SK-N-SH (cell line): ENCODE data around the gene CBX7. TPM values are rescaled to one million over a fixed set of nuclear protein-coding genes. Genes with fewer than 3 reads are reported as not detected.

Source experiments
- CTCF ChIA-PET: fragments of 300-600, 350-600 bp; formaldehyde crosslinking; extraction: SDS; loops from one replicate; lab custom pipeline; 2021; lab: Yijun Ruan, JAX
- POLR2A ChIA-PET: fragments of 350-600 bp; sonication (Branson Sonifier 250); formaldehyde crosslinking; extraction: SDS; loops from one replicate; lab custom pipeline; 2020; ENCODE audit warnings: antibody characterized with exemption, inconsistent platforms; lab: Yijun Ruan, JAX
- DNase-seq: peaks from one replicate; pipeline ENCODE4 v3.0.0; 2012
- H2AFZ ChIP-seq: fragments of 200-600 bp; sonication (generic); 2 replicates; pipeline ENCODE4 v1.8.1; 2016; ENCODE audit warnings: antibody characterized with exemption, mild to moderate bottlenecking, low read depth
- H3F3A ChIP-seq: fragments of 200-600 bp; sonication (generic); replicated peaks from 2 replicates; pipeline ENCODE3; 2016; ENCODE audit warnings: antibody characterized with exemption, mild to moderate bottlenecking; ENCODE audit not compliant: insufficient read depth
- H3K27ac ChIP-seq, 2 experiments: fragments of 200-500 bp in 1 of 2; fragments of 200-600 bp in 1 of 2; sonication (Bioruptor generic) in 1 of 2; sonication (generic), shearing (Covaris generic) in 1 of 2; 2 replicates each; pipeline versions ENCODE4 v1.5.1 to v1.6.1; 2014 to 2016; ENCODE audit warnings: low read depth in 2 of 2, inconsistent platforms in 1 of 2, low read length in 1 of 2, mild to moderate bottlenecking in 1 of 2, mixed read lengths in 1 of 2
- H3K27me3 ChIP-seq: fragments of 200-600 bp; sonication (generic), shearing (Covaris generic); 2 replicates; pipeline ENCODE4 v1.6.1; 2016; ENCODE audit warnings: mixed run types; ENCODE audit not compliant: insufficient read depth
- H3K36me3 ChIP-seq, 2 experiments: fragments of 200-500 bp in 1 of 2; fragments of 200-600 bp in 1 of 2; sonication (Bioruptor generic) in 1 of 2; sonication (generic) in 1 of 2; replicated peaks in 1 of 2; 2 replicates each; pipeline versions ENCODE3 to v1.5.1; 2014 to 2016; ENCODE audit warnings: low read length in 1 of 2, mild to moderate bottlenecking in 1 of 2; ENCODE audit not compliant: insufficient read depth in 2 of 2, control insufficient read depth in 1 of 2
- H3K4me1 ChIP-seq, 2 experiments: fragments of 200-500 bp in 1 of 2; fragments of 200-600 bp in 1 of 2; sonication (Bioruptor generic) in 1 of 2; sonication (generic), shearing (Covaris generic) in 1 of 2; 2 replicates each; pipeline versions ENCODE4 v1.5.1 to v1.6.1; 2014 to 2016; ENCODE audit warnings: low read depth in 1 of 2, low read length in 1 of 2, mixed run types in 1 of 2; ENCODE audit not compliant: insufficient read depth in 2 of 2, control insufficient read depth in 1 of 2
- H3K4me2 ChIP-seq: fragments of 200-600 bp; sonication (generic), shearing (Covaris generic); 2 replicates; pipeline ENCODE4 v1.6.1; 2017; ENCODE audit warnings: mixed run types
- H3K4me3 ChIP-seq, 2 experiments: fragments of 200-500 bp in 1 of 2; fragments of 200-600 bp in 1 of 2; sonication (Bioruptor generic) in 1 of 2; sonication (generic), shearing (Covaris generic) in 1 of 2; 2 replicates each; pipeline versions ENCODE4 v1.5.1 to v1.8.1; 2014 to 2016; ENCODE audit warnings: low read depth in 2 of 2, inconsistent platforms in 1 of 2, low read length in 1 of 2, mild to moderate bottlenecking in 1 of 2, mixed read lengths in 1 of 2, moderate library complexity in 1 of 2
- H3K79me2 ChIP-seq: fragments of 200-600 bp; sonication (generic); 2 replicates; pipeline ENCODE4 v1.8.1; 2017; ENCODE audit warnings: mild to moderate bottlenecking; ENCODE audit not compliant: insufficient read depth
- H3K9ac ChIP-seq: fragments of 200-600 bp; sonication (generic); 2 replicates; pipeline ENCODE4 v1.6.1; 2017; ENCODE audit warnings: mixed run types
- H3K9me2 ChIP-seq: fragments of 200-600 bp; sonication (generic); 2 replicates; pipeline ENCODE4 v1.6.1; 2017; ENCODE audit warnings: mixed run types
- H3K9me3 ChIP-seq: fragments of 200-600 bp; sonication (generic); 2 replicates; pipeline ENCODE4 v1.6.1; 2017; ENCODE audit warnings: mixed run types, mild to moderate bottlenecking, moderate library complexity
- H4K20me1 ChIP-seq: fragments of 200-600 bp; sonication (generic); 2 replicates; pipeline ENCODE4 v1.6.1; 2017; ENCODE audit warnings: mild to moderate bottlenecking, mixed run types; ENCODE audit not compliant: insufficient read depth
- CHD2 ChIP-seq: fragments of 150-350 bp; IDR thresholded peaks from 2 replicates; pipeline ENCODE4 v1.6.1; 2018; ENCODE audit warnings: low read length; ENCODE audit not compliant: partially characterized antibody
- EP300 ChIP-seq, 2 experiments: IDR thresholded peaks; 2 replicates each; pipeline versions ENCODE4 v1.4.0 to v1.6.1; 2012; ENCODE audit warnings: borderline replicate concordance in 1 of 2, low read depth in 1 of 2, low read length in 1 of 2
- EZH2phosphoT487 ChIP-seq: fragments of 200-600 bp; sonication (generic); IDR thresholded peaks from 2 replicates; pipeline ENCODE4 v1.6.1; 2017; ENCODE audit warnings: low read depth, mixed run types, mild to moderate bottlenecking, antibody characterized with exemption, moderate library complexity, borderline replicate concordance
- FOSL2 ChIP-seq: IDR thresholded peaks from 2 replicates; pipeline ENCODE4 v1.4.0; 2012; ENCODE audit warnings: low read depth, mild to moderate bottlenecking, moderate library complexity, borderline replicate concordance
- FOXM1 ChIP-seq: IDR thresholded peaks from 2 replicates; pipeline ENCODE4 v1.4.0; 2012; ENCODE audit warnings: low read depth, mild to moderate bottlenecking
- GABPA ChIP-seq: IDR thresholded peaks from 2 replicates; pipeline ENCODE4 v1.4.0; 2012; ENCODE audit warnings: low read depth, mild to moderate bottlenecking
- JUND ChIP-seq: IDR thresholded peaks from 2 replicates; pipeline ENCODE4 v1.4.0; 2012
- MXI1 ChIP-seq: IDR thresholded peaks from 2 replicates; pipeline ENCODE4 v1.6.1; 2012; ENCODE audit warnings: mild to moderate bottlenecking, low read depth, low read length, improper control_type of control experiment
- NFIC ChIP-seq: IDR thresholded peaks from 2 replicates; pipeline ENCODE4 v1.4.0; 2012; ENCODE audit warnings: borderline replicate concordance
- NRF1 ChIP-seq: IDR thresholded peaks from 2 replicates; pipeline ENCODE4 v1.6.1; 2012; ENCODE audit warnings: low read depth, mild to moderate bottlenecking, low read length
- POLR2AphosphoS5 ChIP-seq: IDR thresholded peaks from 2 replicates; pipeline ENCODE4 v1.6.1; 2012; ENCODE audit warnings: low read depth, low read length
- RFX5 ChIP-seq: IDR thresholded peaks from 2 replicates; pipeline ENCODE4 v1.6.1; 2012; ENCODE audit warnings: mild to moderate bottlenecking, improper control_type of control experiment, low read length
- TEAD4 ChIP-seq: IDR thresholded peaks from 2 replicates; pipeline ENCODE4 v1.4.0; 2012; ENCODE audit warnings: mild to moderate bottlenecking, borderline replicate concordance; ENCODE audit not compliant: insufficient read depth
- ZBTB33 ChIP-seq: IDR thresholded peaks from 2 replicates; pipeline ENCODE4 v1.4.0; 2012; ENCODE audit warnings: low read depth, borderline replicate concordance
- WGBS: methylation state at CpG from one replicate; pipeline ENCODE4 v1.1.6; 2017; ENCODE audit warnings: low lambda C conversion rate; 5-methylcytosine and 5-hydroxymethylcytosine counted together
- polyA plus RNA-seq, 3 experiments: library from polyadenylated mRNA; depleted of rRNA; stranded (reverse); fragments of >200 nt; gene quantifications; 2 replicates each; pipeline ENCODE4 v1.2.3, GENCODE V29; 2012
- TF ChIP-seq, protein P1 (sequence below): IDR thresholded peaks from 2 replicates; pipeline ENCODE4 v1.4.0; 2012; ENCODE audit warnings: low read depth, borderline replicate concordance

Gene CBX7
- polyA plus RNA-seq, 1 of the 3 experiments (the other 2 are of a cell fraction): 2.3 TPM

DNA sequence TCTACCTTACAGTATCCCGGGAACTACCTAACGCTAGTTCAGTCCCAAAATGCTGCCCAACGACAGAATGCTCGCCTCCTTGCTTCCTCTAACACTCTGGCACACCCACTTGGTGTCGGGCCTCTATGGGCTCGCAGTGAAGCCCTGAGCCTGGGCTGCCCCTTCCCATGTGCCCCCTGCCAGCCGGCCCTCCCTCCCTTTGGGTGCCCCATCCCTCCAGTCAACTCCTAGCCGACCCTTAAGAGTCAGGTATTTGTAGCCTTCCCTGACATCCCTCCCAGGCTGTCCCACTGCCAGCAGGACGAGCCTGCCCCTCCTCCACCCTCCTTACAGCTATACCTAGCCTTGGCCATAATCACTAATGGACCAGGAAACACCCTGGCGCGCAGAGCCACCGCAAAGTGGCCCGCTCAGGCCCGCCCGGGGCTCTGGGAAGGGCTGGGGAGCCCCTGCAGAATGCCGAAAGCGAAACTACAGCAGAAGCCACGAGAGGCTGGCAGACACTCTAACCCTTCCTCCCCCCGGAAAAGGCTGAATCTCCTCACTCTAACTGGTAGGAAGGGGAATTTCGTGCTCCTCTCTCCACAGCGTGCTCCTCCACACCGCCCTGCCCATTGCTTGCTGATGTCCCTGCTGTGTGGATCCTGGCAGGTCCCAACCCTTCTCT, 8.2 kb downstream of the CBX7 start (continued):
- no peak for TF ChIP-seq GABPA
- no peak for TF ChIP-seq NFIC
- TF ChIP-seq JUND: no peak

DNA sequence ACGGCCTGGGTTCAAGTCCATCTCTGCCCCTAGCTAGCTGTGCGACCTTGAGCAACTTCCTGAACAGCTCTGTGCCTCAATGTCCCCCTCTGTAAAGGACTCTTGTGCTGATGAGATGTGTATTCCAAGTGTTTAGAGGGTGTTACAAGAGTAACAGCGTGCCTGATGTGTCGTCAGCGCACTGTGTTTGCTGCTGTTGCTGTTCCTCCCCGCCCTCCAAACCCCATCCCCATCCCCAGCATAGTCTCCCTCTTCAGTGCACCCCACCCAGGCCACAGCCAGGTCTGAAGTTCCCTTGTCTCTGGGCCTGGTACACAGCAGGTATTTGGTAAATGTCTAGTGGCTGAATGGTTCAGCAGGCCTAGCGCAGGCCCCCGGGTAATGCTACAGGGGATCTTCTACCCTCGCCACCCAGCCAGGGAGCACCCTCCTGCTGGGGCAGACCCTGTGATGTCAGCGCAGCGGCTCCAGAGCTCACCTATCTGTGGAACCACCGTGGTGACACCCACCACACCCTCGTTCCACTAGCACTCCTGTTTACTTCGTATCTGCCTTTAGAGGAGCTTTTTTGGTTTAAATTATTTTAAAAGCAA, 10.3 kb downstream of the CBX7 start:
- DNase-seq: no peak
- Histone ChIP-seq H3K4me2 (no peak overlapping the region), H3K36me3 (no peaks in the 10 kb centered on the region), H3K4me3 (no peak overlapping the region), H3K79me2 (no peaks in the 10 kb centered on the region), H4K20me1 (no peaks in the 10 kb centered on the region), H3K27me3 (no peaks in the 10 kb centered on the region), H3K9me2 (no peaks in the 10 kb centered on the region), H3K4me1 (peaks cover 0 to 7% of the 10 kb centered on the region in 2 experiments; a peak in 1 of 4 replicates), H3K27ac (no peak overlapping the region), H3F3A (peaks cover 4% of the 10 kb centered on the region), H2AFZ (no peak overlapping the region), H3K9ac (no peak overlapping the region), H3K9me3 (no peaks in the 10 kb centered on the region)
- POLR2A ChIA-PET: no interaction called here
- no peak for TF ChIP-seq FOXM1
- TF ChIP-seq, protein P1, sequence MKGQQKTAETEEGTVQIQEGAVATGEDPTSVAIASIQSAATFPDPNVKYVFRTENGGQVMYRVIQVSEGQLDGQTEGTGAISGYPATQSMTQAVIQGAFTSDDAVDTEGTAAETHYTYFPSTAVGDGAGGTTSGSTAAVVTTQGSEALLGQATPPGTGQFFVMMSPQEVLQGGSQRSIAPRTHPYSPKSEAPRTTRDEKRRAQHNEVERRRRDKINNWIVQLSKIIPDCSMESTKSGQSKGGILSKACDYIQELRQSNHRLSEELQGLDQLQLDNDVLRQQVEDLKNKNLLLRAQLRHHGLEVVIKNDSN: no peak
- no peak for TF ChIP-seq EP300 (IDR thresholded peaks at IDR 0.05; ENCODE audit: borderline replicate concordance in 1 of 2, low read depth in 1 of 2, low read length in 1 of 2)
- TF ChIP-seq POLR2AphosphoS5: no peak
- no peak for TF ChIP-seq TEAD4
- TF ChIP-seq ZBTB33: no peak
- no peak for TF ChIP-seq CHD2
- no peak for TF ChIP-seq FOSL2
- no peak for TF ChIP-seq NRF1
- TF ChIP-seq MXI1: no peak
- TF ChIP-seq RFX5: no peak
- TF ChIP-seq EZH2phosphoT487: no peak
- 83% methylated on average over 7 of the region's 14 CpGs for WGBS
- CTCF ChIA-PET: interaction anchor here (0.8 to 1.6 kb wide), 2 partner anchors 8 to 174 kb away, joined by 5 read pairs; no protein-coding TSS in a partner anchor
